K562 (cell line): Measurements from ENCODE around the gene CHD6. TPM values are rescaled to one million over a fixed set of nuclear protein-coding genes. Genes with fewer than 3 reads are reported as not detected.

Experiments used
- ATAC-seq: fragments of 200-7000 bp; cut with Tn5 transposase; 3 replicates; pipeline ENCODE4 v1.9.1; 2020; ENCODE audit warnings: moderate library complexity
- BruUV-seq: library from RNA; stranded (reverse); fragments of 400-500 nt; replicated peaks from 2 replicates; lab custom pipeline; 2021; lab: Mats Ljungman, UMichigan
- CTCF ChIA-PET: fragments of 300-600 bp; formaldehyde crosslinking; extraction: SDS; loops from one replicate; lab custom pipeline; 2021; ENCODE audit warnings: low intra/inter-chr PET ratio; lab: Yijun Ruan, JAX
- POLR2A ChIA-PET: fragments of 300-600, 350-650 bp; sonication (Branson Sonifier 250); formaldehyde crosslinking; extraction: SDS; loops from one replicate; lab custom pipeline; 2021; ENCODE audit warnings: antibody characterized with exemption, inconsistent platforms; lab: Yijun Ruan, JAX
- DNase-seq, 4 experiments: peaks; one replicate each; pipeline versions ENCODE4 v3.0.0 to v3.0.0-alpha.2; 2011 to 2018; ENCODE audit warnings: low spot score in 3 of 4, mixed read lengths in 3 of 4; ENCODE audit errors: extremely low read depth in 1 of 4
- FAIRE-seq: peaks from 2 replicates; lab custom pipeline; 2011; peaks lifted over from hg19 to GRCh38; lab: Jason Lieb, UNC
- H2AFZ ChIP-seq: 2 replicates; pipeline ENCODE4 v1.6.0; 2011; ENCODE audit warnings: low read depth, low read length, control low read depth, inconsistent platforms
- H3K27ac ChIP-seq: fragments of 200-600 bp; 3 replicates; pipeline ENCODE4 v1.8.0; 2011; ENCODE audit warnings: low read depth, mild to moderate bottlenecking, control low read depth, inconsistent platforms, low read length, moderate library complexity, mixed read lengths; ENCODE audit errors: extremely low read depth
- H3K27me3 ChIP-seq, 2 experiments: fragments of 300-600 bp in 1 of 2; 2 replicates in 1 of 2; 3 replicates in 1 of 2; pipeline versions ENCODE4 v1.6.0 to v1.8.0; 2011; ENCODE audit warnings: inconsistent platforms in 2 of 2, low read length in 2 of 2, mild to moderate bottlenecking in 1 of 2, mixed read lengths in 1 of 2, moderate library complexity in 1 of 2; ENCODE audit not compliant: control insufficient read depth in 2 of 2, insufficient read depth in 2 of 2
- H3K36me3 ChIP-seq: fragments of 300-600 bp; 3 replicates; pipeline ENCODE4 v1.8.0; 2011; ENCODE audit warnings: mild to moderate bottlenecking, low read length, inconsistent platforms; ENCODE audit not compliant: control insufficient read depth, insufficient read depth
- H3K4me1 ChIP-seq, 2 experiments: fragments of 200-600 bp in 1 of 2; replicated peaks in 1 of 2; 2 replicates in 1 of 2; 3 replicates in 1 of 2; pipeline versions ENCODE4 v1.5.1 to v1.8.0; 2011; ENCODE audit warnings: inconsistent platforms in 2 of 2, low read length in 2 of 2, mild to moderate bottlenecking in 1 of 2, mixed read lengths in 1 of 2, moderate library complexity in 1 of 2; ENCODE audit not compliant: control insufficient read depth in 2 of 2, insufficient read depth in 2 of 2
- H3K4me2 ChIP-seq: 2 replicates; pipeline ENCODE4 v1.6.1; 2011; ENCODE audit warnings: low read length, control low read depth, inconsistent platforms, mixed read lengths; ENCODE audit not compliant: insufficient read depth
- H3K4me3 ChIP-seq: fragments of 200-600 bp; sonication (generic), shearing (Covaris generic); 2 replicates; pipeline ENCODE4 v1.5.1; 2016; ENCODE audit warnings: control low read depth, inconsistent platforms
- H3K79me2 ChIP-seq: fragments of 200-600 bp; 3 replicates; pipeline ENCODE4 v1.8.0; 2011; ENCODE audit warnings: low read length, inconsistent platforms; ENCODE audit not compliant: control insufficient read depth, insufficient read depth
- H3K9ac ChIP-seq, 2 experiments: 2 replicates each; pipeline versions ENCODE4 v1.6.0 to v1.6.1; 2011; ENCODE audit warnings: low read depth in 2 of 2, low read length in 2 of 2, control low read depth in 1 of 2, inconsistent platforms in 1 of 2, mild to moderate bottlenecking in 1 of 2, mixed read lengths in 1 of 2; ENCODE audit not compliant: insufficient read depth in 1 of 2
- H3K9me1 ChIP-seq: one replicate; pipeline ENCODE4 v1.6.0; 2011; ENCODE audit warnings: inconsistent platforms, mild to moderate bottlenecking, low read length, moderate library complexity; ENCODE audit not compliant: control insufficient read depth, insufficient read depth
- H3K9me3 ChIP-seq: replicated peaks from 2 replicates; pipeline ENCODE4 v1.5.1; 2011; ENCODE audit warnings: low read depth, low read length, inconsistent platforms; ENCODE audit not compliant: control insufficient read depth, insufficient read depth
- H4K20me1 ChIP-seq: replicated peaks from 2 replicates; pipeline ENCODE4 v1.6.1; 2011; ENCODE audit warnings: low read length, inconsistent platforms, mixed read lengths; ENCODE audit not compliant: control insufficient read depth, insufficient read depth
- BHLHE40 ChIP-seq: IDR thresholded peaks from 2 replicates; pipeline ENCODE4 v1.6.1; 2011; ENCODE audit warnings: low read length, improper control_type of control experiment
- CREM ChIP-seq: IDR thresholded peaks from 2 replicates; pipeline ENCODE4 v1.6.1; 2014; ENCODE audit warnings: antibody characterized with exemption, low read depth
- CTBP1 ChIP-seq: fragments of 450-650 bp; IDR thresholded peaks from 2 replicates; pipeline ENCODE4 v1.6.1; 2016; ENCODE audit warnings: borderline replicate concordance
- GATAD2B ChIP-seq: fragments of 450-650 bp; IDR thresholded peaks from 2 replicates; pipeline ENCODE4 v1.6.1; 2017; ENCODE audit warnings: mild to moderate bottlenecking, borderline replicate concordance
- GTF2A2 ChIP-seq: IDR thresholded peaks from 2 replicates; pipeline ENCODE4 v1.6.1; 2016; ENCODE audit warnings: mild to moderate bottlenecking, missing genetic modification characterization, missing compliant biosample characterization
- KDM2B ChIP-seq: fragments of 250-450 bp; sonication (Bioruptor Pico); IDR thresholded peaks from 2 replicates; pipeline ENCODE4 v1.8.0; 2021; ENCODE audit warnings: mild to moderate bottlenecking, moderate library complexity
- MITF ChIP-seq: IDR thresholded peaks from 2 replicates; pipeline ENCODE4 v1.6.1; 2014; ENCODE audit warnings: antibody characterized with exemption
- MYBL2 ChIP-seq, 2 experiments: fragments of 450-650 bp in 1 of 2; sonication (generic) in 1 of 2; formaldehyde crosslinking in 1 of 2; IDR thresholded peaks; 2 replicates each; pipeline versions ENCODE4 v1.6.1 to v1.8.1; 2017 to 2022; ENCODE audit warnings: borderline replicate concordance in 1 of 2, inconsistent platforms in 1 of 2, low read depth in 1 of 2, mild to moderate bottlenecking in 1 of 2, missing genetic modification reagents in 1 of 2, moderate library complexity in 1 of 2
- PCBP2 ChIP-seq: fragments of 200-400 bp; formaldehyde crosslinking; IDR thresholded peaks from 2 replicates; pipeline ENCODE4 v1.6.1; 2018; ENCODE audit warnings: low read length, low read depth, mild to moderate bottlenecking, moderate library complexity; ENCODE audit not compliant: poor library complexity, severe bottlenecking
- PML ChIP-seq: IDR thresholded peaks from 2 replicates; pipeline ENCODE4 v1.6.1; 2012; ENCODE audit warnings: low read length, inconsistent platforms
- RHOXF2B ChIP-seq: fragments of 250-450 bp; sonication (Bioruptor Pico); conservative IDR thresholded peaks from 2 replicates; pipeline ENCODE4 v1.5.1; 2021
- SETDB1 ChIP-seq: IDR thresholded peaks from one replicate; pipeline ENCODE4 v1.6.1; 2012; ENCODE audit warnings: low read length, control low read depth, inconsistent platforms
- SUPT5H ChIP-seq: fragments of 450-650 bp; IDR thresholded peaks from 2 replicates; pipeline ENCODE4 v1.6.1; 2016
- TCF3 ChIP-seq: sonication (generic); formaldehyde crosslinking; IDR thresholded peaks from 2 replicates; pipeline ENCODE4 v1.4.0; 2020; ENCODE audit warnings: mild to moderate bottlenecking, missing genetic modification reagents
- WGBS: fragments of 100-300 bp; shearing (Covaris generic); methylation state at CpG from one replicate; pipeline ENCODE4 v1.1.6; 2016; ENCODE audit warnings: low coverage, mixed read lengths; ENCODE audit not compliant: insufficient coverage; ENCODE audit errors: missing lambda C conversion rate; 5-methylcytosine and 5-hydroxymethylcytosine counted together
- in situ Hi-C: fragments of 300-500 bp; cut with MboI; formaldehyde crosslinking; loops from 4 replicates; pipeline ENCODE4 v1.15.0; 2018; ENCODE audit warnings: inconsistent platforms, mixed read lengths
- intact Hi-C: fragments of 100-400 bp; cut with micrococcal nuclease; formaldehyde crosslinking; loops from 2 replicates; pipeline ENCODE4 v1.14.2; 2022
- polyA plus RNA-seq, 8 experiments: library from polyadenylated mRNA; depleted of rRNA in 4 of 8; stranded (reverse) in 5 of 8; unstranded in 3 of 8; fragments of >200 nt; fragmentation: Nextera tagmentation in 2 of 8; fragmentation: Illumina TruSeq in 1 of 8; extraction: Ambion mirVana in 2 of 8; extraction: Trizol in 1 of 8; gene quantifications; 2 replicates each; pipeline versions ENCODE4 v1.2.1 to v1.2.3, GENCODE V29; 2011 to 2014; ENCODE audit warnings: inconsistent platforms in 1 of 8, missing spikeins in 1 of 8
- total RNA-seq, 7 experiments: library from RNA; depleted of rRNA in 6 of 7; stranded (reverse); fragments of >200 nt in 6 of 7; fragmentation: Illumina TruSeq in 2 of 7; extraction: Trizol in 2 of 7; gene quantifications; 2 replicates each; pipeline versions ENCODE4 v1.2.1 to v1.2.3, GENCODE V29; 2011 to 2021; ENCODE audit warnings: low replicate concordance in 1 of 7
- TF ChIP-seq, protein P1 (sequence below): sonication (generic); formaldehyde crosslinking; IDR thresholded peaks from 2 replicates; pipeline ENCODE4 v1.9.0; 2022; ENCODE audit warnings: mild to moderate bottlenecking, missing genetic modification reagents
- TF ChIP-seq, protein P2 (sequence below): sonication (generic); formaldehyde crosslinking; IDR thresholded peaks from 2 replicates; pipeline ENCODE4 v1.8.0; 2023; ENCODE audit warnings: missing genetic modification reagents, mild to moderate bottlenecking, borderline replicate concordance

The CHD6 gene
- total and polyA plus RNA-seq, 9 of the 15 experiments (the other 6 are each of a cell fraction or from before 2014, with no cell fraction given) = 3.9 to 24.2 (median 12.8) TPM

- no peak overlapping the region for H3K4me2 ChIP-seq
- no peak overlapping the region for H3K27ac ChIP-seq
- H3K79me2 ChIP-seq = no peaks in the 10 kb centered on the region
- no peak overlapping the region for H2AFZ ChIP-seq
- H3K9ac ChIP-seq = no peak overlapping the region
- WGBS = 42% methylated on average over 2 of the region's 2 CpGs
- no peak overlapping the region for H3K4me3 ChIP-seq
- POLR2A ChIA-PET = interaction anchor here (2.5 kb wide), 1 partner anchor 15 kb away, joined by 10 read pairs; the partner anchor contains the start of gene CHD6
- in situ Hi-C loops = no loop called here
- H3K4me1 ChIP-seq = peaks cover 0 to 16% of the 10 kb centered on the region in 2 experiments; a peak in 2 of 5 replicates
- intact Hi-C loops = no loop called here
- BruUV-seq = no TSS peak
- DNase-seq (no peak), ATAC-seq (peak; percentile 68), FAIRE-seq (no peak)
- no peaks in the 10 kb centered on the region for H3K9me1 ChIP-seq
- H3K9me3 ChIP-seq = no peaks in the 10 kb centered on the region
- H3K27me3 ChIP-seq = 0 out of 5 replicates have a peak, but pooled peaks cover 0 to 2% of the 10 kb centered on the region in 2 experiments
- H3K36me3 ChIP-seq = no peaks in the 10 kb centered on the region
- CTCF ChIA-PET = no interaction called here
- H4K20me1 ChIP-seq = no peaks in the 10 kb centered on the region
- TF ChIP-seq RHOXF2B (CRISPR knock-in tag) = no peak
- no peak for TF ChIP-seq GATAD2B
- no peak for TF ChIP-seq SETDB1
- TF ChIP-seq PCBP2 = no peak
- peak; percentile 21; the same call in 1 of the 2 replicates for TF ChIP-seq CTBP1
- 0 out of 2 replicates have a peak, but pooled peaks have one; percentile 40 for TF ChIP-seq CREM
- TF ChIP-seq, protein P1, sequence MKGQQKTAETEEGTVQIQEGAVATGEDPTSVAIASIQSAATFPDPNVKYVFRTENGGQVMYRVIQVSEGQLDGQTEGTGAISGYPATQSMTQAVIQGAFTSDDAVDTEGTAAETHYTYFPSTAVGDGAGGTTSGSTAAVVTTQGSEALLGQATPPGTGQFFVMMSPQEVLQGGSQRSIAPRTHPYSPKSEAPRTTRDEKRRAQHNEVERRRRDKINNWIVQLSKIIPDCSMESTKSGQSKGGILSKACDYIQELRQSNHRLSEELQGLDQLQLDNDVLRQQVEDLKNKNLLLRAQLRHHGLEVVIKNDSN (CRISPR knock-in tag) = no peak
- TF ChIP-seq, protein P2, sequence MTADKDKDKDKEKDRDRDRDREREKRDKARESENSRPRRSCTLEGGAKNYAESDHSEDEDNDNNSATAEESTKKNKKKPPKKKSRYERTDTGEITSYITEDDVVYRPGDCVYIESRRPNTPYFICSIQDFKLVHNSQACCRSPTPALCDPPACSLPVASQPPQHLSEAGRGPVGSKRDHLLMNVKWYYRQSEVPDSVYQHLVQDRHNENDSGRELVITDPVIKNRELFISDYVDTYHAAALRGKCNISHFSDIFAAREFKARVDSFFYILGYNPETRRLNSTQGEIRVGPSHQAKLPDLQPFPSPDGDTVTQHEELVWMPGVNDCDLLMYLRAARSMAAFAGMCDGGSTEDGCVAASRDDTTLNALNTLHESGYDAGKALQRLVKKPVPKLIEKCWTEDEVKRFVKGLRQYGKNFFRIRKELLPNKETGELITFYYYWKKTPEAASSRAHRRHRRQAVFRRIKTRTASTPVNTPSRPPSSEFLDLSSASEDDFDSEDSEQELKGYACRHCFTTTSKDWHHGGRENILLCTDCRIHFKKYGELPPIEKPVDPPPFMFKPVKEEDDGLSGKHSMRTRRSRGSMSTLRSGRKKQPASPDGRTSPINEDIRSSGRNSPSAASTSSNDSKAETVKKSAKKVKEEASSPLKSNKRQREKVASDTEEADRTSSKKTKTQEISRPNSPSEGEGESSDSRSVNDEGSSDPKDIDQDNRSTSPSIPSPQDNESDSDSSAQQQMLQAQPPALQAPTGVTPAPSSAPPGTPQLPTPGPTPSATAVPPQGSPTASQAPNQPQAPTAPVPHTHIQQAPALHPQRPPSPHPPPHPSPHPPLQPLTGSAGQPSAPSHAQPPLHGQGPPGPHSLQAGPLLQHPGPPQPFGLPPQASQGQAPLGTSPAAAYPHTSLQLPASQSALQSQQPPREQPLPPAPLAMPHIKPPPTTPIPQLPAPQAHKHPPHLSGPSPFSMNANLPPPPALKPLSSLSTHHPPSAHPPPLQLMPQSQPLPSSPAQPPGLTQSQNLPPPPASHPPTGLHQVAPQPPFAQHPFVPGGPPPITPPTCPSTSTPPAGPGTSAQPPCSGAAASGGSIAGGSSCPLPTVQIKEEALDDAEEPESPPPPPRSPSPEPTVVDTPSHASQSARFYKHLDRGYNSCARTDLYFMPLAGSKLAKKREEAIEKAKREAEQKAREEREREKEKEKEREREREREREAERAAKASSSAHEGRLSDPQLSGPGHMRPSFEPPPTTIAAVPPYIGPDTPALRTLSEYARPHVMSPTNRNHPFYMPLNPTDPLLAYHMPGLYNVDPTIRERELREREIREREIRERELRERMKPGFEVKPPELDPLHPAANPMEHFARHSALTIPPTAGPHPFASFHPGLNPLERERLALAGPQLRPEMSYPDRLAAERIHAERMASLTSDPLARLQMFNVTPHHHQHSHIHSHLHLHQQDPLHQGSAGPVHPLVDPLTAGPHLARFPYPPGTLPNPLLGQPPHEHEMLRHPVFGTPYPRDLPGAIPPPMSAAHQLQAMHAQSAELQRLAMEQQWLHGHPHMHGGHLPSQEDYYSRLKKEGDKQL (CRISPR knock-in tag) = no peak
- no peak for TF ChIP-seq BHLHE40
- TF ChIP-seq TCF3 (CRISPR knock-in tag) = no peak
- no peak for TF ChIP-seq SUPT5H
- TF ChIP-seq MITF = no peak
- no peak for TF ChIP-seq PML
- TF ChIP-seq MYBL2 (IDR thresholded peaks at IDR 0.05; ENCODE audit: low read depth) = no peak
- TF ChIP-seq MYBL2 (CRISPR knock-in tag; IDR thresholded peaks at IDR 0.05; ENCODE audit: borderline replicate concordance) = no peak
- TF ChIP-seq KDM2B (CRISPR knock-in tag) = no peak
- TF ChIP-seq GTF2A2 = no peak
These were observed 14.7 kb upstream of the CHD6 start for GRCh38 chr20:41632896-41633295.
